HEK293T (cell line): ENCODE measurements around the gene GUK1.

ENCODE experiments used
- FOXA1 ChIP-seq: fragments of 450-650 bp; IDR thresholded peaks from 2 replicates; pipeline ENCODE4 v1.6.1; 2016; ENCODE audit warnings: mild to moderate bottlenecking
- FOXM1 ChIP-seq: fragments of 450-650 bp; IDR thresholded peaks from 2 replicates; pipeline ENCODE4 v1.6.1; 2017; ENCODE audit warnings: mild to moderate bottlenecking, borderline replicate concordance
- LEF1 ChIP-seq: fragments of 450-650 bp; IDR thresholded peaks from 2 replicates; pipeline ENCODE4 v1.6.1; 2017; ENCODE audit warnings: mild to moderate bottlenecking, borderline replicate concordance

- TF ChIP-seq LEF1 (no peak), FOXM1 (no peak), FOXA1 (no peak)
These were observed 16.4 kb downstream of the GUK1 start for GRCh38 chr1:228156515-228156881.
